HepG2 (cell line): ENCODE measurements around the gene KCTD13. TPM values are rescaled to one million over a fixed set of nuclear protein-coding genes. Genes with fewer than 3 reads are reported as not detected.

ENCODE experiments used
- ATF7-NPFF ChIP-seq: sonication (generic); formaldehyde crosslinking; IDR thresholded peaks from 2 replicates; pipeline ENCODE4 v1.8.1; 2023; ENCODE audit warnings: mild to moderate bottlenecking, low read depth, missing genetic modification reagents, moderate library complexity
- BORCS8-MEF2B ChIP-seq: sonication (generic); formaldehyde crosslinking; IDR thresholded peaks from 2 replicates; pipeline ENCODE4 v1.8.0; 2022; ENCODE audit warnings: mild to moderate bottlenecking, missing genetic modification reagents
- FOXA3 ChIP-seq: IDR thresholded peaks from 2 replicates; pipeline ENCODE4 v1.6.1; 2016; ENCODE audit warnings: missing genetic modification reagents, missing compliant biosample characterization
- FOXP4 ChIP-seq: sonication (generic); formaldehyde crosslinking; IDR thresholded peaks from 2 replicates; pipeline ENCODE4 v1.4.0; 2020; ENCODE audit warnings: missing genetic modification reagents
- HNRNPK ChIP-seq: fragments of 200-400 bp; formaldehyde crosslinking; IDR thresholded peaks from 2 replicates; pipeline ENCODE4 v1.6.1; 2018; ENCODE audit warnings: low read length, low read depth, moderate library complexity, mild to moderate bottlenecking; ENCODE audit not compliant: poor library complexity, severe bottlenecking
- MAFG ChIP-seq: sonication (generic); formaldehyde crosslinking; IDR thresholded peaks from 2 replicates; pipeline ENCODE4 v1.5.1; 2020; ENCODE audit warnings: mild to moderate bottlenecking, missing genetic modification reagents
- POLR2G ChIP-seq: fragments of 200-400 bp; formaldehyde crosslinking; IDR thresholded peaks from 2 replicates; pipeline ENCODE4 v1.6.1; 2018; ENCODE audit warnings: mild to moderate bottlenecking, low read depth, low read length, moderate library complexity
- SCMH1 ChIP-seq: sonication (generic); formaldehyde crosslinking; IDR thresholded peaks from 2 replicates; pipeline ENCODE4 v1.9.0; 2021; ENCODE audit warnings: missing genetic modification reagents, mild to moderate bottlenecking, borderline replicate concordance
- SOX13 ChIP-seq, 3 experiments: fragments of 450-650 bp in 1 of 3; sonication (generic) in 1 of 3; formaldehyde crosslinking in 1 of 3; IDR thresholded peaks in 2 of 3; conservative IDR thresholded peaks in 1 of 3; 2 replicates each; pipeline versions ENCODE4 v1.5.0 to v1.6.1; 2016 to 2020; ENCODE audit warnings: antibody characterized with exemption in 1 of 3, mild to moderate bottlenecking in 1 of 3, missing compliant biosample characterization in 1 of 3, missing genetic modification reagents in 1 of 3, moderate library complexity in 1 of 3
- U2AF2 ChIP-seq: fragments of 200-400 bp; formaldehyde crosslinking; IDR thresholded peaks from 2 replicates; pipeline ENCODE4 v1.6.1; 2017; ENCODE audit warnings: low read depth, mild to moderate bottlenecking, low read length
- ZBTB38 ChIP-seq: sonication (generic); formaldehyde crosslinking; IDR thresholded peaks from 2 replicates; pipeline ENCODE4 v1.5.1; 2020; ENCODE audit warnings: mild to moderate bottlenecking, missing genetic modification reagents
- ZNF136 ChIP-seq: sonication (generic); formaldehyde crosslinking; IDR thresholded peaks from 2 replicates; pipeline ENCODE4 v1.8.1; 2022; ENCODE audit warnings: low read depth, mild to moderate bottlenecking, moderate library complexity, missing genetic modification reagents
- ZNF142 ChIP-seq: sonication (generic); formaldehyde crosslinking; IDR thresholded peaks from 2 replicates; pipeline ENCODE4 v1.4.0; 2020; ENCODE audit warnings: missing genetic modification reagents
- ZNF556 ChIP-seq: sonication (generic); formaldehyde crosslinking; IDR thresholded peaks from 2 replicates; pipeline ENCODE4 v1.4.0; 2020; ENCODE audit warnings: mild to moderate bottlenecking, missing genetic modification reagents, borderline replicate concordance
- ZNF674 ChIP-seq: sonication (generic); formaldehyde crosslinking; IDR thresholded peaks from 2 replicates; pipeline ENCODE4 v1.5.0; 2020; ENCODE audit warnings: low read depth, mild to moderate bottlenecking, missing genetic modification reagents
- polyA plus RNA-seq, 8 experiments: library from polyadenylated mRNA; depleted of rRNA in 3 of 8; stranded (reverse) in 7 of 8; unstranded in 1 of 8; fragments of >200 nt; fragmentation: Illumina TruSeq in 4 of 8; extraction: Trizol in 4 of 8; gene quantifications; 2 replicates each; pipeline versions ENCODE4 v1.2.1 to v1.2.3, GENCODE V29; 2011 to 2016; ENCODE audit warnings: low read depth in 4 of 8, missing spikeins in 1 of 8, mixed read lengths in 1 of 8; ENCODE audit not compliant: insufficient read depth in 1 of 8
- total RNA-seq, 5 experiments: library from RNA; depleted of rRNA; stranded (reverse); fragments of >200 nt; fragmentation: Illumina TruSeq; extraction: Trizol; gene quantifications; 2 replicates each; pipeline ENCODE4 v1.2.3, GENCODE V29; 2016; ENCODE audit warnings: low read depth in 1 of 5
- TF ChIP-seq, protein P1 (sequence below): sonication (generic); formaldehyde crosslinking; IDR thresholded peaks from 2 replicates; pipeline ENCODE4 v1.5.0; 2020; ENCODE audit warnings: missing genetic modification reagents
- TF ChIP-seq, protein P2 (sequence below): sonication (generic); formaldehyde crosslinking; IDR thresholded peaks from 2 replicates; pipeline ENCODE4 v1.4.0; 2020; ENCODE audit warnings: missing genetic modification reagents, mild to moderate bottlenecking, borderline replicate concordance

Gene KCTD13
- total and polyA plus RNA-seq, 2 of the 13 experiments (the other 11 are each of a cell fraction or from before 2014, with no cell fraction given), result 6.3 to 14.7 TPM

DNA sequence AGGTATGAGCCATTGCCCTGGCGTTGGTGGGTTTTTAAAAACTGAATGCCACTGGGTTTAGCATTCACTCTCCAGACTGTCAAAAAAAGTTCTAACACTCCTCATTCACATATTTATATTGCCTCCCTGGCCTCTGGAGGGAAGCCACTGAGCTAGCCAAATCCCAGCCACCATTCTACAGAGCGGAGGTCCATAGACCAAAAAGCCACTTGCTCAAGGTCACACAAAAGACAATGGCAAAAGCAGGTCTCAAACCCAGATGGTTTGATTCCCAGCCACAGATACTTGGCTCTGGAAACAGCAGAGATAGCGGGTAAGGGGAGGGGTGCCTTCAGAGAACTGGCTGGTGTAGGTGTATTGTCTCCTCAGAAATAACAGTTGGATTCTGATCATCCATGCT is 45.0 kb downstream of the KCTD13 start (continued):
- TF ChIP-seq ZNF136 (CRISPR knock-in tag) (no peak), BORCS8-MEF2B (CRISPR knock-in tag) (no peak), U2AF2 (no peak), FOXA3 (CRISPR knock-in tag) (no peak), SOX13 (IDR thresholded peaks at IDR 0.05) (no peak), SOX13 (CRISPR knock-in tag; conservative IDR thresholded peaks at IDR 0.05 in 1 of 2, IDR thresholded peaks at IDR 0.05 in 1 of 2) (peak in 1 of 2 experiments; percentile 71; a peak in 2 of 4 replicates), HNRNPK (no peak), SCMH1 (CRISPR knock-in tag) (no peak), POLR2G (no peak), ATF7-NPFF (no peak), FOXP4 (CRISPR knock-in tag) (no peak), ZNF142 (CRISPR knock-in tag) (no peak), MAFG (CRISPR knock-in tag) (no peak), ZNF674 (CRISPR knock-in tag) (no peak), ZNF556 (CRISPR knock-in tag) (no peak), ZBTB38 (0 out of 2 replicates have a peak, but pooled peaks have one; percentile 19)
- TF ChIP-seq, protein P1, sequence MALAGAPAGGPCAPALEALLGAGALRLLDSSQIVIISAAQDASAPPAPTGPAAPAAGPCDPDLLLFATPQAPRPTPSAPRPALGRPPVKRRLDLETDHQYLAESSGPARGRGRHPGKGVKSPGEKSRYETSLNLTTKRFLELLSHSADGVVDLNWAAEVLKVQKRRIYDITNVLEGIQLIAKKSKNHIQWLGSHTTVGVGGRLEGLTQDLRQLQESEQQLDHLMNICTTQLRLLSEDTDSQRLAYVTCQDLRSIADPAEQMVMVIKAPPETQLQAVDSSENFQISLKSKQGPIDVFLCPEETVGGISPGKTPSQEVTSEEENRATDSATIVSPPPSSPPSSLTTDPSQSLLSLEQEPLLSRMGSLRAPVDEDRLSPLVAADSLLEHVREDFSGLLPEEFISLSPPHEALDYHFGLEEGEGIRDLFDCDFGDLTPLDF, result no peak
- TF ChIP-seq, protein P2, sequence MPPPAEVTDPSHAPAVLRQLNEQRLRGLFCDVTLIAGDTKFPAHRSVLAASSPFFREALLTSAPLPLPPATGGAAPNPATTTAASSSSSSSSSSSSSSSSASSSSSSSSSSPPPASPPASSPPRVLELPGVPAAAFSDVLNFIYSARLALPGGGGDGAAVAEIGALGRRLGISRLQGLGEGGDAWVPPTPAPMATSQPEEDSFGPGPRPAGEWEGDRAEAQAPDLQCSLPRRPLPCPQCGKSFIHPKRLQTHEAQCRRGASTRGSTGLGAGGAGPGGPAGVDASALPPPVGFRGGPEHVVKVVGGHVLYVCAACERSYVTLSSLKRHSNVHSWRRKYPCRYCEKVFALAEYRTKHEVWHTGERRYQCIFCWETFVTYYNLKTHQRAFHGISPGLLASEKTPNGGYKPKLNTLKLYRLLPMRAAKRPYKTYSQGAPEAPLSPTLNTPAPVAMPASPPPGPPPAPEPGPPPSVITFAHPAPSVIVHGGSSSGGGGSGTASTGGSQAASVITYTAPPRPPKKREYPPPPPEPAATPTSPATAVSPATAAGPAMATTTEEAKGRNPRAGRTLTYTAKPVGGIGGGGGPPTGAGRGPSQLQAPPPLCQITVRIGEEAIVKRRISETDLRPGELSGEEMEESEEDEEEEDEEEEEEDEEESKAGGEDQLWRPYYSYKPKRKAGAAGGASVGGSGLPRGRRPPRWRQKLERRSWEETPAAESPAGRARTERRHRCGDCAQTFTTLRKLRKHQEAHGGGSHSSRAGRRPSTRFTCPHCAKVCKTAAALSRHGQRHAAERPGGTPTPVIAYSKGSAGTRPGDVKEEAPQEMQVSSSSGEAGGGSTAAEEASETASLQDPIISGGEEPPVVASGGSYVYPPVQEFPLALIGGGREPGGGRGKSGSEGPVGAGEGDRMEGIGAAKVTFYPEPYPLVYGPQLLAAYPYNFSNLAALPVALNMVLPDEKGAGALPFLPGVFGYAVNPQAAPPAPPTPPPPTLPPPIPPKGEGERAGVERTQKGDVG (CRISPR knock-in tag), result peak; percentile 41; the same call in 1 of the 2 replicates
